OCI-LY1 (cell line): ENCODE results near the gene MARCHF9.

Experiments used
- EZH2 ChIP-seq: fragments of 200-600 bp; sonication (generic), shearing (Covaris generic); IDR thresholded peaks from 2 replicates; pipeline ENCODE4 v1.8.0; 2017; ENCODE audit warnings: borderline replicate concordance, mixed run types, mild to moderate bottlenecking, antibody characterized with exemption, low read length, moderate library complexity, mixed read lengths
- TF ChIP-seq, protein P1 (sequence below): fragments of 200-600 bp; sonication (generic), shearing (Covaris generic); IDR thresholded peaks from 2 replicates; pipeline ENCODE4 v1.5.1; 2017; ENCODE audit warnings: mild to moderate bottlenecking, antibody characterized with exemption, low read length, moderate library complexity, mixed read lengths

DNA sequence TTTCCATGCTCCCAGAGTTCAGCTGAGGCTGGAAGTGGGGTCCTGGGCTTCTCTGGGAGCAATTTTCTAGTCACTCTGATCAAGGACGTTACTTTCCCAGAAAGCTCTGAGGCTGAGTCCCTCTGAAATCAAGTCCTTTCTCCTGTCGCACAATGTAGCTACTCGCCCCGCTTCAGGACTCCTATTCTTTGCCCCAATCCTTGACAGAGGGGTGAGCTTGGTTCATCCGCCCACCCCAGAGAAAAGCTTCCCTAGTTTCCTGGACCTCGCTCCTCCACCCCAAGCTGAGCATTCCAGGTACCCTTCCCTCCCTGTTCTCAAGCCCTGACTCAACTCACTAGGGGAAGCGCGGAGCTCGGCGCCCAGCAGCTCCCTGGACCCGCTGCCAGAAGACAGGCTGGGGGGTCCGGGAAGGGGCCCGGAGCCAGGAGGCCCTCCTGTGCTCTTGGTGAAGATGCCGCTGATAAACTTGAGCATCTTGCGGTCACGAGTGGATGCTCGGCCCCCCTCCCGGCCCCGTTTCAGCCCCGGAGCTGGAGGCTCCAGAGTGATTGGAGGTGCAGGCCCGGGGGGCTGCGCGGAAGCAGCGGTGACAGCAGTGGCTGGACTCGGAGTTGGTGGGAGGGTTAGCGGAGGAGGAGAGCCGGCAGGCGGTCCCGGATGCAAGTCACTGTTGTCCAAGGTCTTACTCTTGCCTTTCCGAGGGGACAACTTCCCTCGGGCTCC lies 18.0 kb upstream of the MARCHF9 start:
- TF ChIP-seq, protein P1, sequence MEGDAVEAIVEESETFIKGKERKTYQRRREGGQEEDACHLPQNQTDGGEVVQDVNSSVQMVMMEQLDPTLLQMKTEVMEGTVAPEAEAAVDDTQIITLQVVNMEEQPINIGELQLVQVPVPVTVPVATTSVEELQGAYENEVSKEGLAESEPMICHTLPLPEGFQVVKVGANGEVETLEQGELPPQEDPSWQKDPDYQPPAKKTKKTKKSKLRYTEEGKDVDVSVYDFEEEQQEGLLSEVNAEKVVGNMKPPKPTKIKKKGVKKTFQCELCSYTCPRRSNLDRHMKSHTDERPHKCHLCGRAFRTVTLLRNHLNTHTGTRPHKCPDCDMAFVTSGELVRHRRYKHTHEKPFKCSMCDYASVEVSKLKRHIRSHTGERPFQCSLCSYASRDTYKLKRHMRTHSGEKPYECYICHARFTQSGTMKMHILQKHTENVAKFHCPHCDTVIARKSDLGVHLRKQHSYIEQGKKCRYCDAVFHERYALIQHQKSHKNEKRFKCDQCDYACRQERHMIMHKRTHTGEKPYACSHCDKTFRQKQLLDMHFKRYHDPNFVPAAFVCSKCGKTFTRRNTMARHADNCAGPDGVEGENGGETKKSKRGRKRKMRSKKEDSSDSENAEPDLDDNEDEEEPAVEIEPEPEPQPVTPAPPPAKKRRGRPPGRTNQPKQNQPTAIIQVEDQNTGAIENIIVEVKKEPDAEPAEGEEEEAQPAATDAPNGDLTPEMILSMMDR: no peak
- no peak for TF ChIP-seq EZH2
